ENCODE measurements around the gene PRAMEF1.

DNA sequence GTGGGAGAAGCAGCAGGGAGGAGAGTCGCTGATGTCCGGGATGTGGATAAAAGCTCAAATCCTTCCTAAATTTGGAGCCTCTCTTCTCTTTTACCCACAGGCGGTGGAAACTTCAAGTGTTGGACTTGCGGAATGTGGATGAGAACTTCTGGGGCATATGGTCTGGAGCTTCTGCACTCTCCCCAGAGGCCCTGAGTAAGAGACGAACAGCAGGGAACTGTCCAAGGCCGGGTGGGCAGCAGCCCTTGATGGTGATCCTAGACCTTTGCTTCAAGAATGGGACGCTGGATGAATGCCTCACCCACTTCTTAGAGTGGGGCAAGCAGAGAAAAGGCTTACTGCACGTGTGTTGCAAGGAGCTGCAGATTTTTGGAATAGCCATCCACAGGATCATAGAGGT is 15.8 kb upstream of the PRAMEF1 start:
- TF ChIP-seq, protein P1, sequence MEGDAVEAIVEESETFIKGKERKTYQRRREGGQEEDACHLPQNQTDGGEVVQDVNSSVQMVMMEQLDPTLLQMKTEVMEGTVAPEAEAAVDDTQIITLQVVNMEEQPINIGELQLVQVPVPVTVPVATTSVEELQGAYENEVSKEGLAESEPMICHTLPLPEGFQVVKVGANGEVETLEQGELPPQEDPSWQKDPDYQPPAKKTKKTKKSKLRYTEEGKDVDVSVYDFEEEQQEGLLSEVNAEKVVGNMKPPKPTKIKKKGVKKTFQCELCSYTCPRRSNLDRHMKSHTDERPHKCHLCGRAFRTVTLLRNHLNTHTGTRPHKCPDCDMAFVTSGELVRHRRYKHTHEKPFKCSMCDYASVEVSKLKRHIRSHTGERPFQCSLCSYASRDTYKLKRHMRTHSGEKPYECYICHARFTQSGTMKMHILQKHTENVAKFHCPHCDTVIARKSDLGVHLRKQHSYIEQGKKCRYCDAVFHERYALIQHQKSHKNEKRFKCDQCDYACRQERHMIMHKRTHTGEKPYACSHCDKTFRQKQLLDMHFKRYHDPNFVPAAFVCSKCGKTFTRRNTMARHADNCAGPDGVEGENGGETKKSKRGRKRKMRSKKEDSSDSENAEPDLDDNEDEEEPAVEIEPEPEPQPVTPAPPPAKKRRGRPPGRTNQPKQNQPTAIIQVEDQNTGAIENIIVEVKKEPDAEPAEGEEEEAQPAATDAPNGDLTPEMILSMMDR (IDR thresholded peaks at IDR 0.05; ENCODE audit: control extremely low read depth in 1 of 3, insufficient read depth in 1 of 3, low read depth in 1 of 3, low read length in 3 of 3): no peak
- TF ChIP-seq EZH2 (IDR thresholded peaks at IDR 0.05; ENCODE audit: low read depth, low read length, severe bottlenecking): no peak
- no peak for TF ChIP-seq SIX5 (IDR thresholded peaks at IDR 0.05; ENCODE audit: low read depth, low read length)
- TF ChIP-seq SP1 (IDR thresholded peaks at IDR 0.05; ENCODE audit: low read depth, low read length): no peak
